Spleen (tissue), 11 donors: ENCODE data around the gene CCDC88B. TPM values are rescaled to one million over a fixed set of nuclear protein-coding genes. Genes with fewer than 3 reads are reported as not detected.

Experiments
- DNase-seq: peaks from one replicate; pipeline ENCODE4 v3.0.0-alpha.2; 2020
- H3K27ac ChIP-seq, 8 donors: fragments of 200-600 bp; sonication (generic) in 7 of 8; 1 replicate in 4 of 8; 2 replicates in 4 of 8; pipeline versions ENCODE4 v1.5.0 to v1.8.0; 2016 to 2021; ENCODE audit warnings: inconsistent platforms in 4 of 8, mild to moderate bottlenecking in 4 of 8, moderate library complexity in 1 of 8
- H3K27me3 ChIP-seq, 7 donors: fragments of 200-600 bp; sonication (generic) in 6 of 7; replicated peaks in 1 of 7; 1 replicate in 4 of 7; 2 replicates in 3 of 7; pipeline versions ENCODE4 v1.5.0 to v1.8.0; 2016 to 2021; ENCODE audit warnings: inconsistent platforms in 3 of 7, mild to moderate bottlenecking in 1 of 7
- H3K36me3 ChIP-seq, 6 donors: fragments of 200-600 bp; sonication (generic) in 5 of 6; 1 replicate in 4 of 6; 2 replicates in 2 of 6; pipeline versions ENCODE4 v1.5.0 to v1.8.0; 2016 to 2021; ENCODE audit warnings: inconsistent platforms in 2 of 6
- H3K4me1 ChIP-seq, 6 donors: fragments of 200-600 bp; sonication (generic) in 5 of 6; 1 replicate in 3 of 6; 2 replicates in 3 of 6; pipeline versions ENCODE4 v1.5.0 to v1.8.0; 2016 to 2021; ENCODE audit warnings: inconsistent platforms in 3 of 6
- H3K4me3 ChIP-seq, 8 donors: fragments of 200-600 bp; sonication (generic) in 7 of 8; 1 replicate in 4 of 8; 2 replicates in 4 of 8; pipeline versions ENCODE4 v1.5.0 to v1.8.0; 2016 to 2021; ENCODE audit warnings: inconsistent platforms in 4 of 8, mild to moderate bottlenecking in 4 of 8, moderate library complexity in 2 of 8
- H3K9me3 ChIP-seq, 8 donors: fragments of 200-600 bp; sonication (generic) in 7 of 8; 1 replicate in 4 of 8; 2 replicates in 4 of 8; pipeline versions ENCODE4 v1.5.0 to v1.8.0; 2016 to 2021; ENCODE audit warnings: inconsistent platforms in 4 of 8
- CTCF ChIP-seq, 11 experiments: fragments of 200-600 bp in 7 of 11; fragments of 450-650 bp in 4 of 11; sonication (generic) in 4 of 11; IDR thresholded peaks in 8 of 11; conservative IDR thresholded peaks in 3 of 11; 1 replicate in 7 of 11; 2 replicates in 4 of 11; pipeline versions ENCODE4 v1.4.0 to v1.8.0; 2016 to 2021; ENCODE audit warnings: antibody characterized with exemption in 11 of 11, inconsistent platforms in 4 of 11, mild to moderate bottlenecking in 1 of 11
- POLR2A ChIP-seq, 3 donors: fragments of 450-650 bp; IDR thresholded peaks; one replicate each; pipeline ENCODE4 v1.5.1; 2017; ENCODE audit warnings: antibody characterized with exemption in 3 of 3, mild to moderate bottlenecking in 1 of 3
- POLR2AphosphoS5 ChIP-seq, 3 donors: sonication (generic); formaldehyde crosslinking; IDR thresholded peaks; one replicate each; pipeline ENCODE4 v1.5.1; 2017; ENCODE audit warnings: antibody characterized with exemption in 3 of 3
- WGBS, 5 donors: extraction: QIAGEN DNeasy Blood & Tissue Kit in 3 of 5; methylation state at CpG; one replicate each; pipeline versions ENCODE4 v1.1.5 to v1.1.7; 2013 to 2018; 5-methylcytosine and 5-hydroxymethylcytosine counted together
- intact Hi-C: fragments of 100-400 bp; cut with DNase I; formaldehyde crosslinking; loops from one replicate; pipeline ENCODE4 v1.15.0; 2023; ENCODE audit warnings: low total_unique reads
- polyA plus RNA-seq, 3 donors: library from polyadenylated mRNA; stranded (reverse); fragments of 200-250 nt; gene quantifications; one replicate each; pipeline ENCODE4 v1.2.1, GENCODE V29; 2013
- total RNA-seq, 7 donors: library from RNA; depleted of rRNA in 3 of 7; stranded (reverse); fragments of >200 nt in 3 of 7; fragmentation: NEBNext Ultra II Directional in 4 of 7; extraction: Animal tissue kit (Norgen Biotek cat#: 25700) in 4 of 7; gene quantifications; one replicate each; pipeline versions ENCODE4 v1.1.0 to v1.2.1, GENCODE V29; 2016 to 2021
- donor health status: healthy with polysubstance abuse.
- donor health status: DM: no; HTN: no; CAD: no; lungs with moderate emphysema.
- donor health status: DM: no; HTN: no; CAD: no.
- donor health status: Bipolar disorder and iron deficiency.
- donor health status: healthy.
- donor health status: DM: no; HTN: no; CAD: no.
- donor health status: DM: yes; HTN: yes; CAD: no.

The CCDC88B gene
- total and polyA plus RNA-seq, 10 donors, result 64.3 to 638 (median 106) TPM

- no peaks in the 10 kb centered on the region for H3K27me3 ChIP-seq
- no peak for TF ChIP-seq POLR2A (IDR thresholded peaks at IDR 0.05)
- TF ChIP-seq CTCF (IDR thresholded peaks at IDR 0.05 in 8 of 11, conservative IDR thresholded peaks at IDR 0.05 in 3 of 11), result no peak
- no peak for TF ChIP-seq POLR2AphosphoS5 (IDR thresholded peaks at IDR 0.05)
- no peak overlapping the region for H3K27ac ChIP-seq
- H3K4me3 ChIP-seq, result no peak overlapping the region
- no peak for DNase-seq
- peaks cover 9 to 52% (median 20%) of the 10 kb centered on the region in 6 donors for H3K4me1 ChIP-seq
- peaks cover 0 to 6% (median under 1%) of the 10 kb centered on the region in 6 donors for H3K36me3 ChIP-seq
- 82 to 94% (median 91%) methylated on average over 3 of the region's 3 CpGs for WGBS, 5 donors
- intact Hi-C loops, result no loop called here
- peaks cover 0 to 6% (median 0%) of the 10 kb centered on the region in 8 donors for H3K9me3 ChIP-seq
Measured at GRCh38 chr11:64327993-64328392, 12.0 kb upstream of the CCDC88B start.

GRCh38 chr11:64330888-64331287 lies 9.1 kb upstream of the CCDC88B start:
- Histone ChIP-seq H3K27me3 (no peaks in the 10 kb centered on the region), H3K27ac (peak overlapping the region in 3 of 8 donors; percentile 53 to 78 (median 56)), H3K9me3 (peaks cover 0 to 6% (median 0%) of the 10 kb centered on the region in 8 donors), H3K4me3 (no peak overlapping the region), H3K36me3 (no peaks in the 10 kb centered on the region), H3K4me1 (peaks cover 9 to 59% (median 31%) of the 10 kb centered on the region in 6 donors)
- intact Hi-C loops, result no loop called here
- TF ChIP-seq POLR2AphosphoS5 (IDR thresholded peaks at IDR 0.05), result peak in 1 of 3 donors; percentile 9
- TF ChIP-seq CTCF (IDR thresholded peaks at IDR 0.05 in 8 of 11, conservative IDR thresholded peaks at IDR 0.05 in 3 of 11), result no peak
- no peak for TF ChIP-seq POLR2A (IDR thresholded peaks at IDR 0.05)
- 84 to 93% (median 90%) methylated on average over 11 of the region's 11 CpGs for WGBS, 5 donors
- no peak for DNase-seq

GRCh38 chr11:64331569-64332371 lies 8.2 kb upstream of the CCDC88B start:
- Histone ChIP-seq H3K4me3 (peak overlapping the region in 1 of 8 donors; percentile 44), H3K27ac (peak overlapping the region; percentile 33 to 82 (median 60)), H3K36me3 (no peaks in the 10 kb centered on the region), H3K4me1 (peaks cover 9 to 66% (median 31%) of the 10 kb centered on the region in 6 donors), H3K9me3 (peaks cover 0 to 6% (median 0%) of the 10 kb centered on the region in 8 donors), H3K27me3 (no peaks in the 10 kb centered on the region)
- DNase-seq, result peak; percentile 92
- TF ChIP-seq CTCF (IDR thresholded peaks at IDR 0.05 in 8 of 11, conservative IDR thresholded peaks at IDR 0.05 in 3 of 11) (peak; percentile 42 to 77 (median 70)), POLR2A (IDR thresholded peaks at IDR 0.05) (no peak), POLR2AphosphoS5 (IDR thresholded peaks at IDR 0.05) (peak; percentile 55 to 72 (median 71))
- intact Hi-C loops, result no loop called here
- 10 to 24% (median 14%) methylated on average over 12 to 20 of the region's 20 CpGs for WGBS, 5 donors

GRCh38 chr11:64333556-64333955 lies 6.4 kb upstream of the CCDC88B start:
- no peak for DNase-seq
- Histone ChIP-seq H3K9me3 (no peaks in the 10 kb centered on the region), H3K4me1 (peaks cover 9 to 81% (median 31%) of the 10 kb centered on the region in 6 donors), H3K27ac (no peak overlapping the region), H3K4me3 (no peak overlapping the region), H3K36me3 (peaks cover 0 to 12% (median 0%) of the 10 kb centered on the region in 6 donors), H3K27me3 (no peaks in the 10 kb centered on the region)
- intact Hi-C loops, result no loop called here
- WGBS, 5 donors, result 87 to 92% (median 90%) methylated on average over 8 of the region's 8 CpGs
- TF ChIP-seq CTCF (IDR thresholded peaks at IDR 0.05 in 8 of 11, conservative IDR thresholded peaks at IDR 0.05 in 3 of 11), result no peak
- no peak for TF ChIP-seq POLR2A (IDR thresholded peaks at IDR 0.05)
- TF ChIP-seq POLR2AphosphoS5 (IDR thresholded peaks at IDR 0.05), result no peak
